Measurements from ENCODE around the gene NFIB. TPM values are rescaled to one million over a fixed set of nuclear protein-coding genes. Genes with fewer than 3 reads are reported as not detected.

NFIB gene
- polyA plus RNA-seq, 4 donors, result 17.7 to 53.9 (median 26.4) TPM

DNA sequence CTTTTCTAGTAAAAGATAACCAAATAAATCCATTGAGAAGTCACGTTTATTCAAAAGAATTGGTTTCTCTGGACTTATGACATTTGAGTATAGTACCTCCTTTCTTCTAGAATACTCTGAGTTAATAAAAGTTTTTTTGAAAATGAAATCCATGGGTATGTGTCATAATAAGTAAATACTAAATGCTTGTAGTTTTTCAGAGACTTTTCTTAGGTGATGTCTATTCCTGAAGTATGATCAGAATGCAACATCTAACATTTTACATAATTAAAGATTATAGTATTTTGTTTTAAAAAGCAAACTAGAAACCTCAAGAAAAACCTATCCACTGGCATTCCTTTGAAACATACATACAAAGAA, 63.2 kb downstream of the NFIB start:
- no peak for DNase-seq (ENCODE audit: low read depth in 4 of 4, low spot score in 3 of 4)

DNA sequence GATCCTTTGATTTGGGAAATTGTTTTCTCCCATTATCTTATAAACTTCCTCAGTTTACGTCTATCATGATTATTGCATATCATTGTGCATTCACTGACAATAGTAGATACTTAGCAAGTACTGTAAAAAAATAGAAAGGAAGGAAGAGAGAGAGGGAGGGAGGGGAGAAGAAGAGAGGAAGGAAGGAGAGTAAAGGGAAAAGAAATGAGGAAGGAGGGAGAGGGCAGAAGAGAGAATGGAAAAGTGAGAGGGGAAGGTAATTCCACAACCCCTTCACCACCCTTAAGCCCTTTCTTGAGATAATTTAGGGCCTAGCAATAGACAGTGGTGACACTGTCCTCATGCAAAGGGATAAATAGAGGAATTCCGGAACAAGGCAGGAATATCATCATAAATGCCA, 64.4 kb downstream of the NFIB start:
- DNase-seq (ENCODE audit: low read depth in 4 of 4, low spot score in 3 of 4), result no peak

DNA sequence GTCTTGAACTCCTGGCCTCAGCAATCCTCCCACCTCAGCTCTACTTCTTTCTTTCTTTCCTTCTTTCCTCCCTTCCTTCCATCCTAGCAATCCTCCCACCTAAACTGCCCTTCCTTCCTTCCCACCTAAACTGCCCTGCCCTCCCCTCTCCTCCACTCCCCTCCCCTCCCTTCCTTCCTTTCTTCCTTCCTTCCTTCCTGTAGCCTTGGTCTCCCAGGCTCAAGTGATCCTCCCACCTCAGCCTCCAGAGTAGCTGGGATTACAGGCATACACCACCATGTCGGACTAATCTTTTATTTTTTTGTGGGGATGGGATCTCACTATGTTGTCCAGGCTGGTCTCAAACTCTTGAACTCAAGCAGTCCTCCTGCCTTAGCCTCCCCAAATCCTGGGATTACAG, 65.8 kb downstream of the NFIB start:
- no peak for DNase-seq (ENCODE audit: low read depth in 4 of 4, low spot score in 3 of 4)

DNA sequence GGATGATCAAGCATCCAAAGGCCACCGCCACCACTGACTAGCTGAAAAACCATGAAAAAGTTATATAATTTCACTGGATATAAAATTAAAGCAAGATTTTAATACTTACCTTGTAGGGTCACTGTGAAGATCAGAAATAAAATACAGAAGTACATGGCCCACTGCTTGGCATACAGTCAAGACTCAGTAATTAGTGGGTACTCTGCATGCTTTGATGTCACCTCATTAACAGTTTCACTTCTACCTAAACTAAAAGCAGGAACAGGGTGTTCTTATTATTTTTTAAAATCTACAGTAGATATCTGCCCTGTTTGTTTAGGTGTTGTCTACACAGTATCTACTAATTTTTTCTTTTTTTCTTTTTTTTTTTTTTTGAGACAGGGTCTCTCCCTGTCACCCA, 66.4 kb downstream of the NFIB start:
- DNase-seq (ENCODE audit: low read depth in 4 of 4, low spot score in 3 of 4), result no peak

DNA sequence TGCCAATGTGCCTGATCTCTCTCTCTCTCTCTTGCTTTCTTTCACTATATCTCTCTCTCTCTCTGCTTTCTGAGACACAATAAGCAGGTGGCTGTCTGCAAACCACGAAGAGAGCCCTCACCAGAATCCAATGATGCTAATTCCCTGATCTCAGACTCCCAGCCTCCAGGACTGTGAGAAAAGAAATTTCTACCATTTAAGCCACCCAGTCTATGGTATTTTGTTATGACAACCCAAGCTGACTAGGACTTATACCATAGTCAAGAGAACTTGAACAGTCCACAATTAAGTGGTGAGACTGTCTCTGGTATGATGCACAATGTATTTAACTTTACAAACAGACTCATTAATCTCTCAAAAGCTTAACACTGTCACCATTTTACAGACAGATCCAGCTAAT, 67.0 kb downstream of the NFIB start:
- DNase-seq (ENCODE audit: low read depth in 4 of 4, low spot score in 3 of 4), result no peak

DNA sequence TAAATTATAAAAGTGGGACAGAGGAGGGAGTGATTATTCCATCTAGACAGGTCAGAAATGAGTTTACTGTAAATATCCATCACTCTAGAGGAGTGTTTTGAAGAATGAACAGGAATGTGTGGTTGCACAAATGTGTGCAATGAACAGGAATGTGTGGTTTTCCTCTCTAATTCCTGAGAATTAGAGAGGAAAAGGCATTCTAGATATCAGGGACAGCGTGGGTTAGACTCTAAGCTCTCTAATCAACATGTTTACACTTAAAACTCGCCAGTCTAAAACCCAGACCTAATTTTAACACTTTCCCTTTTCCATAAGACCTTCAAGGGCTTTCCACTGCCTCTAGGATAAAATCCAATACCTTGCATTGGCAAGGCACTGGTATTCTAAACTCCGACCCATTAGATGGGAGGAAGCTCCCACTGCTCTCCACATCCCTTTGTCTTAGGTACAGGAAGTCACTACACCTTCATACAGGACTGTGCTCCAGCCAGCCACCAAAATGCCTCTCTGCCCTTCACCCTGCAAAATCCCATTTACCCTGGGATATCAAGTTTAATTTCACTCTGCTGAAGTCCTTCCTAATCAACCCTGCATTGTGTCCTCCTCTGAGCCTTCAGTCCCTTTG, 67.9 kb downstream of the NFIB start:
- DNase-seq (ENCODE audit: low read depth in 4 of 4, low spot score in 3 of 4), result no peak

DNA sequence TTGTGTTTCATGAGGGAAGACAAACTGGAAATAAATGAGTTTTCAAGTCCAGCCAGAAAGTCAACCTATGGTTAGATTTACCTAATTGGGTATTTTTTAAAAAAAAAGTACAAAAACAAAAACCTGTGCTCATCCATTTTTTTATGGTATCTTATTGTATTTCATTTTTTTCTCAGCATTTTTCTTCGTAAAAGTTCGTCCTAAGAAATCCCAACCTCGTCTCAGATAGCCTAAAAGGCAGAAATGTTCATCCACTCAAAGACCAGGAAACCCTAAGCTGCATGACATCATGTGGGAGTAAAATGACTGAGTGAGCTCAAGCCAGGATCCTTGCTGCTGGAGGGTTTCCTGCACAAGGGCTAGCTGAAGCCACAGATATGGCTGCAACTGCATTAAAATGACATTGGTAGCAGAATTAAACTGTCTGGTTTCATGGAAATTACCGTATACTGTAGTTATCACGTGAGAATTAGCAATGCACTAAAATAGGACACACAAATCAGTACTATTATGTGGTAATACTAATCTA, 70.4 kb downstream of the NFIB start:
- DNase-seq (ENCODE audit: low read depth in 4 of 4, low spot score in 3 of 4), result no peak

DNA sequence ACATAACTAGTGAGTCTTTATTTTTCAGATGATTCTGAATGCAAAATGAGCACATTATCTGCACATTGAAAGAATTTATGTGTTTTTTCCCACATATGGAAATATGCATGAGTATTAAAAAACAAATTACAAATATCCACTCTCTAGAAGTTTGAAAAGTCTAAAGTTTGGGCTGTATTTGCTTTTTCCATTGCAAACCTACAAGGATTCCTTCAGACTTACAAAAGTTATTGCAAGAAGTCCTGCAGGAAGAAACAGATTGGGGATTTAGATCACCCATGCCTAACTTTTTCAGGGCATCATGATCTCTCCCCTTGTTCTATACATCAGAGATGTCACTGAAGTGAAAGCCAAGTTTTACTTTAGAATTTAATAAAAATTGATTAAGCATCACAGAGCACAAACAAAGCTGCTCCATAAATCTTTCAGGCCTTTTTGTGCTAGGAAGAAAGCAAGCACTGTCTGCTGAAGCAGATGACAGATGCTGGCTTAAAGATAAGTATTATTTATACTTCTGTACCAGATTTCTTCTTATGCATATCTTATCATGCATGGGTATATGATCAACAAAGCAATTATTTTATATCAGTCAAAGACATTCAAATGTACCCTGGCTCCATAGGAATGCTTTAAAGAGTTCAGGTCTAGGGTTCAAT, 71.7 kb downstream of the NFIB start:
- DNase-seq (ENCODE audit: low read depth in 4 of 4, low spot score in 3 of 4), result no peak

DNA sequence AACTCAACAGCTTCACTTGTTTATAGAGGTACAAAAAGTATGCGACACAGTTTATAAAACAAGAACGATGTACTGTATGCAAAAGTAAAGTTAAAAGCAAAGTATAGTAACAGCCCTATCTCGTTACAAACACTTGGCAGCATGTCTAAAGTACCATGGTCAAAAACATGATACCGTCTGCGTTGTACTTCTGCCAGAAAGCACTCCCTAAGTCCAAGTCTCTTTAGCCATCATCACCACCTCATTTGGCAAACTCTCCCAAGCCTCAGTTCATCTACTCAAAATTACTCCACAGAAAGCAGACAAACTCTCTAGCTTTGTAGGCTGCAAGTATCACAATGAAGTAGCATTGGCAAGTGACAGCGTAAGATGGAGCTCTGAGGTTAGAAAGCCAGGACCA, 73.4 kb downstream of the NFIB start:
- no peak for DNase-seq (ENCODE audit: low read depth in 4 of 4, low spot score in 3 of 4)

DNA sequence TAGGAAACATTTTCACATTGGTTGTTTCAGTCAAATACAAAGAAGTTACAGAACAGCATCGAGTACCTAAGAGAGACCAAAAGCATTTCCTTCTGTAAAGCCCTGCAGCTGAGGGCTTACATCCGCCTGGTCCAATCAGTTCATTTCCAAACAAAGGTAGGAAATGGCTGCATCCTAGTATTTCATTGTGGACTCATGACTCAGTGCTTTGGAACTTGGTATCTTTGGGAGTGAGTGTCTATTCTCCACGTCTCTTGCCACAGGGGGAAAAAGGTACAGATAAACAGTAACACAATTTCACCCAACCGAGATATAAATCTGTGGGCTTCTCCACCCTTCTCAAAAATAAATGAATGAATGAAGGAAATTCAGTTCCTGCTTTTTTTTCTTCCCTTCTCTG, 75.4 kb downstream of the NFIB start:
- no peak for DNase-seq (ENCODE audit: low read depth in 4 of 4, low spot score in 3 of 4)

DNA sequence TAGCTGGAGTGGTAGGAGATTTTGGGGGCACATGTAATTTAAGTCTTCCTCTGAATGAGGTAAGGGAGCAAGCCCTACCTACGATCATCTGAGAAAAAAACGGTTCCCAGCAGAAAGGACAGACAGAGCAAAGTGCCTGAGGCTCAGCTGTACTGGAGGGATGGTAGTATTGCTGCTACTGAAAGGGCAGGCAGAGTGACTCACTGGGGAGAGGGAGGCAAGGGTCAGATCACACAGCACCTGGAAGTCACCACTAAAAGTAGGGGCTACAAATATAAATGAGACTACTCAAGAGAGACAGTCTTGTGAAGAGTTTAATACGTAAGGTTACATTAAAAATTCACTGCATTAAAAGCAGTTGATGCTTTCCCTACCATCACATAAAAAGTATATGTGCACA, 75.9 kb downstream of the NFIB start:
- DNase-seq (ENCODE audit: low read depth in 4 of 4, low spot score in 3 of 4), result no peak

DNA sequence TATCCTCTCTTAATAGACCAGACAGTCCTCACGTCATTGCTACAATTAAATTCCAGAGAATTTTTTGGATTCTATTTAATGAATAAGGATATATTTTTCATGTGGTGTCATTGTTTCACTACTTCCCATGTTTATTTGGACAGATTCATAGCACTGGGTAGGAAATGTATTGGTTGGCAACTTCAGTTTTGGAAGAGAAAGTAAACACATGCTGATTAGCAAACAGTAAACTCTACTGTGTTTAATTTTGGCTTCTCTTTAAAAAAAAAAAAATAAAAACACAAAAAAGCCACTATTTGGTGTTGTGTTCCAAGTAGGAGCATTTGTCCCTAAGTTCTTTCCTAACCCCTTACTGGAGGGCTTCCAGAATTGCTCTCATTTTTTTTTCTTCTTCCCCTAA, 77.3 kb downstream of the NFIB start:
- DNase-seq (ENCODE audit: low read depth in 4 of 4, low spot score in 3 of 4), result no peak

DNA sequence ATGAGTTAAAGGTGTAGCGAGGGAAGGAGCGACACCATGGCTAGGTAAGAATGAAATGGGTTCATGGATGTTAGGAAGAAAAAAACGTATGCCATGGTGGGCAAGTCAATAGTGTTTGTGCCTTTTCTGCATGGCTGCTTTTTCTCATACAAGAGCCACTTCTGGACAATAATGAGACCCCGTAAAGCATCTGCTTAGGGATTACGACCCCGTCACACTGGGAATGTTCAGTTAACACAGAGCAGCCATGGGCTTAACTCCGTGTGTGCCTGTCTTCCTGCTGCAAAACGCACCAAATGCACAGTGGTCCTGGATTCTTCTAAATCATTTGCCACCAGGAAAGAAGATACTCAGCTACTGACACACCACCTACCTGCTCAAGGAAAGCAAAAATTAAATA, 81.8 kb downstream of the NFIB start:
- DNase-seq (ENCODE audit: low read depth in 4 of 4, low spot score in 3 of 4), result no peak

DNA sequence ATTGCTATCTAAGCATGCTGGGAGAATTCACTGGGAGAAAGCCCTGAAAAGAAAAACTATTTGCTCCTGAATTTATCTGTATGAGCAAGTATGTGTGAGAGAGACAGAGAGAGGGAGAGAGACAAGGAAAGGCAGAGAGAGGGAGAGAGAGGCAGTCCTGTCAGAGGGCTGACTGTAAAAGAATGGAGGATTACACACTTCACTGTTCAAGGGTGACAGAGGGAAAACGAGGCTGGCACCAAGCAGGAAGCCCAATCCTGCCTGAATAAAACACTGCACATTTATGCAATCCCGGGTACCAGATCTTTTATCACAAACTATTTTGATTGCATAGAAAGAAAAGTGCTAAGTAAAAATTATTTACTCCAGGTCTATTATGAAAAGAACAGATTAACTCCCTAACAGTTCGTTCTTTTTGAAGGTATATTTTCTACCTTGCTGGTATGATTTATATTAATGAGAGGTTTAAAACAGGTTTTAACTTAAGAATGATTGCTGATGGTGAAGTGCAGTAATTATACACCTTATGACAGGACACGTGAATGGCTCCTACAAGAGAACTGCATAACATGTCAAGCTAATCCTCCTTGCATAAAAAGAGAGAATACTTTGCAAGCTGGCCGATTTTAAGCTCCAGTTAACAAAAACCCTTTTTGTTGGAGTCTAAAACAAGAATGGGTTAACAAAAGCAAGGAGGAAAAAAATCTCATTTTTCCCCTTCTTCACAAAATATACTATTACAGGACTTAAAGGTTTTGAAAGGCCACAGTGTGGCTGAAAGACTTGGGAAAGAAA, 82.5 kb downstream of the NFIB start:
- no peak for DNase-seq (ENCODE audit: low read depth in 4 of 4, low spot score in 3 of 4)

DNA sequence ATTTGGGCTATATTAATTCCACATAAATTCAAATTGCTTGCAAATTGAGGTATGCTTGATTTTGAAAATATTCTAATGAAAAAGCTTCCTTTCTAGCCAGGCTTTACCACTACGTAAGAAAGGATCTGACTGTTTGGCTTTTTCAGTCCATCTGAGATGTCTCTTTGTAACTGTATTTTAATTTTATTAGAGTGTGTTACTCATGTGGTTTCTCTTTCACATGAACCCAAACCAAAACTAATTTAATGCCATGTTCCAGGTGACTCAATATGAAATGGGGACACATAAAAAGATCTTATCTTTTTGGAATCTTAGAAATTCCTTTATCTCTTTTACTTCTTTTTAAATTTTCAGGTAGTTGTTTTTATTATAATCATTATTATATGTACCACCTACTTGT, 85.3 kb downstream of the NFIB start:
- no peak for DNase-seq (ENCODE audit: low read depth in 4 of 4, low spot score in 3 of 4)

DNA sequence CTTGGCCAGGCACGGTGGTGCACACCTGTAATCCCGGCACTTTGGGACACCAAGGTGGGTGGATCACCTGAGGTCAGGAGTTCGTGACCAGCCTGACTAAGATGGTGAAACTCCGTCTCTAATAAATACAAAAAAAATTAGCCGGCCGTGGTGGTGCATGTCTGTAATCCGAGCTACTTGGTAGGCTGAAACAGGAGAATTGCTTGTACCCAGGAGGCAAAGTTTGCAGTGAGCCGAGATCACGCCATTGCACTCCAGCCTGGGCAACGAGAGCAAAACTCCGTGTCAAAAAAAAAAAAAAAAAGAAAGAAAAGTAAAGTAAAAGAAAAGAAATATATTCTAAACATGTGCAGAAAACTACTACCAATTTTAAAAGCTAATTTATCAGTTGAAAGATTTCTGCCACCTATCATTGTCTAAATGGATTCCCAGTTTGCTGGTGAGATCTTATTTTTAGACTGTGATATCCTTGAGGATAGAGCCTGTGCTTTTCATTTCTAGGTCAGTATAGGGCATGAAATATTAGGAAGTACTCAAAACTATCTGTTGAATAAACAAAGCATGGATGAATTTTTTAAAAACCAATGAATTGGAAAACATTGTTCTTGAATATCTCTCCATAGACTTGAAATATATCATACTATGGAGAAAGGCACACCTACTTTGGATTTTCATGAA, 86.9 kb downstream of the NFIB start:
- no peak for DNase-seq (ENCODE audit: low read depth in 4 of 4, low spot score in 3 of 4)

DNA sequence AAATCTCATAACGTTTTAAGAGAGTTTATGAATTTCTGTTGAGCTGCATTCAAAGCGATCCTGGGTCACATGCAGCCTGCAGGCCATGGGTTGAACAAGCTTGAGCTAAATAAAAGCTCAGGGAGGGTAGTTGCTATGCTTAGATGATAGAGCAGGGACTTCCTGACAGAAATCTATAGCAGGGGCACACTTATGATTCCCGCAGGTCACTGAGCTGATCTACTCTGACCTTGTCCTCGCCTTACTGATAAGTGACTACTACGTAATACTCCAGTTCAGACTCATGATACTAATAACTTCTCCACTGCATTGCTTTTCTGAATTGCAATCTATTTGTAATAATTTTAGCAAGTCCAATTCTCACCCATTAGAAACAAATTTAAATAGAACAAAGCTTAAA, 90.9 kb downstream of the NFIB start:
- DNase-seq (ENCODE audit: low read depth in 4 of 4, low spot score in 3 of 4), result no peak

DNA sequence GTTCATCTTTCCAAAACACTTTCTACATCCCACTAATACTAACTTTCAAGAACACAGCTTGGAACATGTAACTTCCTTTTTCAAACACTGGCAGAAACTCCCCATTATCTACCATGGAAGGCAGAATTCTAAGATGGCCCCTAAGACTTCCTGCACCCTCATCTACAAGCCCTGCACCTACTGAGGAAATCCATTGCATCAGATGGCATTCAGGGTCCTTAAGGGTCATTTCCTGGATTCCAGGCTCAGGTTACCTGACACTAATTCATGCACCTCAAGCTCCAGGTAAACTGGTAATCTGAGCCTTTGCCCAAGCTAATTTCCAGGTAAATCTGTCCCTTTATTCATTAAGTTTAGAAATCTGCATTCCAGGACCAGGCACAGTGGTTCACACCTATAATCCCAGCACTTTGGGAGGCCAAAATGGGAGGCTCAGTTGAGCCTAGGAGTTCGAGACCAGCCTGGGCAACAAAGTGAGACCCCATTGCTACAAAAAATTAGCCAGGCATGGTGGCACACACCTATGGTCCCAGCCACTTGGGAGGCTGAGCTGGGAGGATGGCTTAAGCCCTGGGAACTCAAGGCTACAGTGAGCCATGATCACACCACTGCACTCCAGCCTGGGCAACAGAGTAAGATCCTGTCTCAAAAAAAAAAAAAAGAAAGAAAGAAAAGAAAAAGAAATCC, 91.6 kb downstream of the NFIB start:
- no peak for DNase-seq (ENCODE audit: low read depth in 4 of 4, low spot score in 3 of 4)

DNA sequence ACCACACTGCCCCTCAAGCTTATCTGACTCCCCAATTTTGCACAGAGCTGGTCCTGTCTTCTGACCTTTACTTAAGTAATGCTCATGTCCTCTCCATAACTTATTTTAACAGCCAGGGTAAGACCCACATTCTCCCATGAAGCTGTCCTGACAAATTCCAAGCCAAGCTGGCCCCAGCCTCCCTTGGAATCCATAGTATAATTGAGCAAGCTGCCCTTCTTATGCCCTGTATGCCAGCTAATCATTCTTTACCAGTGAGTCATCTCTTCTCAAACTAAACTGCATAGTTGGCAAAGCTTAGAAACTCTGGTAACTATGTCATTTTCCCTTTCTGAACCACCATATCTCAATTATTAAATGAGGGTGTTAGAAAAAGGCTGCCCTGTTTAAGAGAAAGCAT, 92.4 kb downstream of the NFIB start:
- DNase-seq (ENCODE audit: low read depth in 4 of 4, low spot score in 3 of 4), result no peak

DNA sequence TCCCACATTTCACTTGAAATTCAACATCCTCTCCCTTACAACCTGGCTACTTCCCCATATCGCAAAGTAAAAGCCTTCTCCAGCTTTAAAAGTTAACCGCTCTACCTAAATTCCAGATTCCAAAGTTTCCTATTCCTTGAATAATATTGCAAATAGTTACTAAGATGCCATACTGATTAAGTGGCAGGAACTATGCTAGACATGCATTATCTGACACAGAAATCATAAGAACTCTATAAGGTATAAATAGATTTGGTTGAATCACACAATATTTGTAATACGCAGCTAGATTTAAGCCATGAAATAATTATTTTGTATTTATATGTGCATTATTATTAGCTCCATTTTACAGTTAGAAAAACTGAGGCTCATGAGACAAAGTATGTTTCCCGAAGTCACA, 92.8 kb downstream of the NFIB start:
- no peak for DNase-seq (ENCODE audit: low read depth in 4 of 4, low spot score in 3 of 4)

DNA sequence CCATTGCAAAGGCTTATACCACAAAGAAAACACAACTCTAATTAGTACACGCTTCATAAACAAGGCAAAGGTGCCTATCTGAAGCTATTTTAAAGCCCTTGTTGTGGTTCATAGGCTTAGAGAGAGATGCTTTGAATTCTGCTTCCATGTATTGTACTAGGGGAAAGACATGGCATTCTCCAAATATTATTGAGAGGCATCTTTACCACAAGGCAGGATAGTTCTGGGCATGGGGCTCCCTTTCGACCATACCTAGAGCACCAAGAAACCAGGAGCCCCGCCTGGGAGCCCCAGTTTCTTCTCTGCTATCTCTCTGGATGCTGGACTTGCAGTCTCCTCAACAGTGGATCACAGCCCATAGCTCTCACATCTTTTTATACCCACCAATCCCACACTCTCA, 93.7 kb downstream of the NFIB start:
- no peak for DNase-seq (ENCODE audit: low read depth in 4 of 4, low spot score in 3 of 4)
